Erythroblast (primary cell): ENCODE data around the gene C1orf198.

Experiments used
- GATA1 ChIP-seq: IDR thresholded peaks from 2 replicates; pipeline ENCODE4 v1.6.1; 2011; ENCODE audit warnings: low read depth, mild to moderate bottlenecking, control low read depth, low read length, moderate library complexity
- POLR2A ChIP-seq: IDR thresholded peaks from 2 replicates; pipeline ENCODE4 v1.6.1; 2011; ENCODE audit warnings: mild to moderate bottlenecking, low read length

- TF ChIP-seq POLR2A (no peak), GATA1 (no peak)
Observed at GRCh38 chr1:230844561-230844960, 23.8 kb downstream of the C1orf198 start.
